Measurements from ENCODE around the gene CRB2.

Gene CRB2

GRCh38 chr9:123365881-123366528 lies 10.0 kb downstream of the CRB2 start:
- no peak for DNase-seq

GRCh38 chr9:123368023-123368422 lies 12.0 kb downstream of the CRB2 start:
- no peak for DNase-seq

- DNase-seq = no peak
Measured at GRCh38 chr9:123368536-123369153, 12.6 kb downstream of the CRB2 start.

- DNase-seq = no peak
Measured at GRCh38 chr9:123369296-123369695, 13.3 kb downstream of the CRB2 start.

GRCh38 chr9:123370108-123370507 lies 14.1 kb downstream of the CRB2 start:
- no peak for DNase-seq

- DNase-seq = no peak
Measured at GRCh38 chr9:123370526-123371227, 14.7 kb downstream of the CRB2 start.

- no peak for DNase-seq
Measured at GRCh38 chr9:123371228-123371584, 15.2 kb downstream of the CRB2 start.

- DNase-seq = no peak
Measured at GRCh38 chr9:123371805-123372590, 16.0 kb downstream of the CRB2 start.

GRCh38 chr9:123372766-123373446 lies 16.9 kb downstream of the CRB2 start:
- DNase-seq = no peak

- no peak for DNase-seq
Measured at GRCh38 chr9:123373447-123373923, 17.5 kb downstream of the CRB2 start.

GRCh38 chr9:123373946-123374345 lies 17.9 kb downstream of the CRB2 start:
- DNase-seq = no peak

GRCh38 chr9:123375469-123376132 lies 19.6 kb downstream of the CRB2 start:
- DNase-seq = no peak

- DNase-seq = no peak
Measured at GRCh38 chr9:123376218-123377071, 20.4 kb downstream of the CRB2 start.

GRCh38 chr9:123377211-123377971 lies 21.4 kb downstream of the CRB2 start:
- DNase-seq = no peak

- no peak for DNase-seq
Measured at GRCh38 chr9:123378025-123378424, 22.0 kb downstream of the CRB2 start.

GRCh38 chr9:123378956-123379660 lies 23.1 kb downstream of the CRB2 start:
- no peak for DNase-seq

GRCh38 chr9:123380852-123381705 lies 25.1 kb downstream of the CRB2 start:
- DNase-seq = no peak

- DNase-seq = no peak
Measured at GRCh38 chr9:123382653-123383511, 26.9 kb downstream of the CRB2 start.

All from activated T-cell treated with anti-CD3 and anti-CD28 coated beads for 4 hours (primary cell).